ENCODE data around the gene SORBS2. TPM values are rescaled to one million over a fixed set of nuclear protein-coding genes. Genes with fewer than 3 reads are reported as not detected.

The SORBS2 gene
- total RNA-seq, 1 experiment from 2014 or later: not detected

- Histone ChIP-seq H3K36me3 (ENCODE audit: insufficient read depth, low read length) (no peaks in the 10 kb centered on the region), H3K4me1 (ENCODE audit: low read length) (no peaks in the 10 kb centered on the region), H3K79me2 (ENCODE audit: low read length) (no peaks in the 10 kb centered on the region), H3K27ac (ENCODE audit: low read length) (no peak overlapping the region), H3K9me3 (ENCODE audit: low read length) (no peaks in the 10 kb centered on the region), H3K4me2 (ENCODE audit: low read depth, low read length, poor library complexity, severe bottlenecking) (no peak overlapping the region), H3K9ac (ENCODE audit: low read length) (no peak overlapping the region), H3K9me2 (replicated peaks; ENCODE audit: insufficient read depth, low read length) (no peaks in the 10 kb centered on the region), H4K20me1 (ENCODE audit: insufficient read depth, low read depth, low read length) (no peaks in the 10 kb centered on the region), H3K27me3 (ENCODE audit: low read length) (no peaks in the 10 kb centered on the region), H2AFZ (ENCODE audit: low read length) (no peak overlapping the region), H3K4me3 (ENCODE audit: low read length) (no peak overlapping the region)
- DNase-seq: no peak
Measured at GRCh38 chr4:185771711-185772390, 40.1 kb downstream of the SORBS2 start.

DNA sequence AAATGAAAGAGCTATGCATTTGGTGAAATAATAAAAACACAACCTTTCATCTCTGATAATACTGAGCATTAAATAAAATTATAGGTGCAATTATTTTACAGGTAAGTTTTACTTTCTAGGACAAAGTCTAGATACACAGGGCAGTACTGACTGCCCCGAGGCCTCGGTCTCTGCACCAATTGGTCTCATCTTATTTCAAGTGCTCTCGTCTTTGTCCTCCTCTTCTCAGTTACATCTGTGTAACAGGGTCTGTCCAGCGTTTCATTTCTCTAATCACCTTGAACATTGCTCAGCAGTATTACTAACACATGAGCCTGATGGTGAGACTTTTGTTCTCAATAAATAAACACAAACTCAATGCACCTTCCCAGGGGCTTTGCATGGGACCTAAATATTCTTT, 44.5 kb downstream of the SORBS2 start:
- H3K27ac ChIP-seq (ENCODE audit: low read length): no peak overlapping the region
- no peak overlapping the region for H3K9ac ChIP-seq (ENCODE audit: low read length)
- no peaks in the 10 kb centered on the region for H3K9me2 ChIP-seq (replicated peaks; ENCODE audit: insufficient read depth, low read length)
- no peaks in the 10 kb centered on the region for H3K9me3 ChIP-seq (ENCODE audit: low read length)
- H3K27me3 ChIP-seq (ENCODE audit: low read length): no peaks in the 10 kb centered on the region
- no peaks in the 10 kb centered on the region for H3K79me2 ChIP-seq (ENCODE audit: low read length)
- H3K4me2 ChIP-seq (ENCODE audit: low read depth, low read length, poor library complexity, severe bottlenecking): no peak overlapping the region
- no peak for DNase-seq
- no peaks in the 10 kb centered on the region for H3K4me1 ChIP-seq (ENCODE audit: low read length)
- H3K4me3 ChIP-seq (ENCODE audit: low read length): no peak overlapping the region
- H3K36me3 ChIP-seq (ENCODE audit: insufficient read depth, low read length): no peaks in the 10 kb centered on the region
- no peaks in the 10 kb centered on the region for H4K20me1 ChIP-seq (ENCODE audit: insufficient read depth, low read depth, low read length)
- no peak overlapping the region for H2AFZ ChIP-seq (ENCODE audit: low read length)

DNA sequence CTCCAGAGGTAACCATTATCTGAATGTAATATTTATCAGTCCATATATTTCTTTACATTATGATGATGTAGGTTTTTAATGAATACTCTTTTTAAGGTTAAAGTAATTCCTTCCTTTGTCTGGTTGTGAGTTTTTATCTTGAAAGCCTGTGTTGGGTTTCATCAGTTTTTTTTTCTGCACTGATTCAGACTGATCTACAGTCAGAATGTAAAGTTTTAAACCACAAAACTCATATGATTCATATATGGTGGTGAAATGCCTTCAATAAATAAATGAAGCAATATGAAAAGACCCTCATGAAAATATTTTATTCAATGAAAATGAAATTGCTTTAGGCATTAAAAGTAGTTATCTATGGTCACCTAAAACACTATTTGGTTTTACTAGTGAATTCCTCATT, 47.1 kb downstream of the SORBS2 start:
- Histone ChIP-seq H3K27ac (ENCODE audit: low read length) (no peak overlapping the region), H3K79me2 (ENCODE audit: low read length) (no peaks in the 10 kb centered on the region), H3K4me2 (ENCODE audit: low read depth, low read length, poor library complexity, severe bottlenecking) (no peak overlapping the region), H3K4me1 (ENCODE audit: low read length) (no peaks in the 10 kb centered on the region), H3K9me2 (replicated peaks; ENCODE audit: insufficient read depth, low read length) (no peaks in the 10 kb centered on the region), H4K20me1 (ENCODE audit: insufficient read depth, low read depth, low read length) (no peaks in the 10 kb centered on the region), H3K9ac (ENCODE audit: low read length) (no peak overlapping the region), H3K36me3 (ENCODE audit: insufficient read depth, low read length) (no peaks in the 10 kb centered on the region), H3K9me3 (ENCODE audit: low read length) (no peaks in the 10 kb centered on the region), H2AFZ (ENCODE audit: low read length) (no peak overlapping the region), H3K4me3 (ENCODE audit: low read length) (no peak overlapping the region), H3K27me3 (ENCODE audit: low read length) (no peaks in the 10 kb centered on the region)
- DNase-seq: no peak

DNA sequence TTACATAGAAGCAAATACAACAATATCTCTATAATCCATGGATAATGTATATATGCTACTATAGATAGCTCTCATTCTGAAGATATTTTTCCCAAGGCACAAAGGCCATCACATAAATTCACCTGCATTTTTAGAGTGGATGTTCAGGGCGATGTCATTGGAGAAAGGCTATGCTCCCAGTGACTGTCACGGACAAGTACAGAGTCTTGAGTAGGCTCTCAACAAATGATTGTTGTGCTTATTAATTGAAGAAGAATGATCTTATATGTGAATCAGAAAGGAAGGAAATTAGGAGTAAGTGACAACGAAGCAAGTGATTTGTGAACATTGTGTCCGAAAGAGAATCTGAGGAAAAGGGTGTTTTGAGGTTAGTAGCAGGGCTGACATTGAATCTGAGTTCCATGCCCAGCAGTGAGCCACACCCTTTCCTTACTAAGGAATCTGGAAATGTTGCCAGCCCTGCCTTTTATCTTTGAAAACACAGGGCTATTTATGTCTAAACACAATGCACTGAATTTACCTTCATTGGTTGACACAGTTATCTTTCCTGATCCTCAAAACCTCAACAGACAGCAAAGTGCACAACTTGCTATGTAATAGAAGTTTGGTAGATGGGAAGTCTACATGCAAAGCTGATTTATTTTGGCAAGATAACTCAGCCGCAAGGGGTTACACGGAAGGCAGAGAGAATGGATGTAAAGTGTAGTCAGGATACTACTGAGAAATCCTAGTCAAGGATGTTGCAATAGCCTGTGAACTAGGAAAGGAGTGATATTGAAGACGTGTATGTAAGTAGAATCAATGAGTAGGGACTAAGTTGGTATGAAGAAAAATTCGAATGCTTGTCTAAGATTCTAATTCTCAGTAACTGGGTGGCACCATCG, 50.4 kb downstream of the SORBS2 start:
- H3K4me3 ChIP-seq (ENCODE audit: low read length): no peak overlapping the region
- H3K9me3 ChIP-seq (ENCODE audit: low read length): no peaks in the 10 kb centered on the region
- H3K27me3 ChIP-seq (ENCODE audit: low read length): no peaks in the 10 kb centered on the region
- H2AFZ ChIP-seq (ENCODE audit: low read length): no peak overlapping the region
- no peaks in the 10 kb centered on the region for H3K4me1 ChIP-seq (ENCODE audit: low read length)
- H4K20me1 ChIP-seq (ENCODE audit: insufficient read depth, low read depth, low read length): no peaks in the 10 kb centered on the region
- no peak for DNase-seq
- no peak overlapping the region for H3K4me2 ChIP-seq (ENCODE audit: low read depth, low read length, poor library complexity, severe bottlenecking)
- H3K9ac ChIP-seq (ENCODE audit: low read length): no peak overlapping the region
- no peaks in the 10 kb centered on the region for H3K36me3 ChIP-seq (ENCODE audit: insufficient read depth, low read length)
- H3K9me2 ChIP-seq (replicated peaks; ENCODE audit: insufficient read depth, low read length): no peaks in the 10 kb centered on the region
- H3K27ac ChIP-seq (ENCODE audit: low read length): no peak overlapping the region
- no peaks in the 10 kb centered on the region for H3K79me2 ChIP-seq (ENCODE audit: low read length)

GRCh38 chr4:185758807-185759206, 53.2 kb downstream of the SORBS2 start:
- H3K4me3 ChIP-seq (ENCODE audit: low read length): no peak overlapping the region
- no peaks in the 10 kb centered on the region for H4K20me1 ChIP-seq (ENCODE audit: insufficient read depth, low read depth, low read length)
- H3K9me3 ChIP-seq (ENCODE audit: low read length): no peaks in the 10 kb centered on the region
- H3K4me2 ChIP-seq (ENCODE audit: low read depth, low read length, poor library complexity, severe bottlenecking): no peak overlapping the region
- no peak for DNase-seq
- no peaks in the 10 kb centered on the region for H3K36me3 ChIP-seq (ENCODE audit: insufficient read depth, low read length)
- no peak overlapping the region for H3K27ac ChIP-seq (ENCODE audit: low read length)
- H2AFZ ChIP-seq (ENCODE audit: low read length): no peak overlapping the region
- H3K9me2 ChIP-seq (replicated peaks; ENCODE audit: insufficient read depth, low read length): no peaks in the 10 kb centered on the region
- H3K9ac ChIP-seq (ENCODE audit: low read length): no peak overlapping the region
- no peaks in the 10 kb centered on the region for H3K79me2 ChIP-seq (ENCODE audit: low read length)
- H3K4me1 ChIP-seq (ENCODE audit: low read length): no peaks in the 10 kb centered on the region
- no peaks in the 10 kb centered on the region for H3K27me3 ChIP-seq (ENCODE audit: low read length)

DNA sequence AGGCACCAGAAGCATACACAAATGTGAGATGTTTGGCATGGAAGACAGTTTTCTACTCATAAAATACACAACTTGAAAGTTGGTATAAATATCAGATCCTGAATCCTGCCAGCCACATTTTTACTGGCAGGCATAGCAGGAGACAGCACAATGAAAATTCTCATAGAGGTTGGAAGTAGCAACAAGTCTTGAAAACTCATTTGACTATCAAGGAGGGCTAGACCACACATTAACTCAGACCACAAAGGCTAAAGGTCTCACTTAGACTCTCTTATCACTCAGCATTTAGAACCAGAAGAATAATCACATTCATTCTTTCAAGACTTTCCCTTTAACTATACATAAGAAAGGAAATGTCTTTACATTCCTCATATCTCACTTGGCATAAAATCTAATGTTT, 56.5 kb downstream of the SORBS2 start:
- H4K20me1 ChIP-seq (ENCODE audit: insufficient read depth, low read depth, low read length): no peaks in the 10 kb centered on the region
- no peak overlapping the region for H2AFZ ChIP-seq (ENCODE audit: low read length)
- no peak overlapping the region for H3K4me3 ChIP-seq (ENCODE audit: low read length)
- H3K9me3 ChIP-seq (ENCODE audit: low read length): no peaks in the 10 kb centered on the region
- no peak overlapping the region for H3K4me2 ChIP-seq (ENCODE audit: low read depth, low read length, poor library complexity, severe bottlenecking)
- H3K9ac ChIP-seq (ENCODE audit: low read length): no peak overlapping the region
- no peaks in the 10 kb centered on the region for H3K36me3 ChIP-seq (ENCODE audit: insufficient read depth, low read length)
- H3K79me2 ChIP-seq (ENCODE audit: low read length): no peaks in the 10 kb centered on the region
- no peaks in the 10 kb centered on the region for H3K4me1 ChIP-seq (ENCODE audit: low read length)
- no peaks in the 10 kb centered on the region for H3K9me2 ChIP-seq (replicated peaks; ENCODE audit: insufficient read depth, low read length)
- no peak for DNase-seq
- H3K27ac ChIP-seq (ENCODE audit: low read length): no peak overlapping the region
- no peaks in the 10 kb centered on the region for H3K27me3 ChIP-seq (ENCODE audit: low read length)

- Histone ChIP-seq H3K4me3 (ENCODE audit: low read length) (no peak overlapping the region), H4K20me1 (ENCODE audit: insufficient read depth, low read depth, low read length) (no peaks in the 10 kb centered on the region), H3K27ac (ENCODE audit: low read length) (no peak overlapping the region), H3K4me2 (ENCODE audit: low read depth, low read length, poor library complexity, severe bottlenecking) (no peak overlapping the region), H3K9me2 (replicated peaks; ENCODE audit: insufficient read depth, low read length) (no peaks in the 10 kb centered on the region), H3K9ac (ENCODE audit: low read length) (no peak overlapping the region), H3K79me2 (ENCODE audit: low read length) (no peaks in the 10 kb centered on the region), H3K9me3 (ENCODE audit: low read length) (no peaks in the 10 kb centered on the region), H2AFZ (ENCODE audit: low read length) (no peak overlapping the region), H3K27me3 (ENCODE audit: low read length) (no peaks in the 10 kb centered on the region), H3K36me3 (ENCODE audit: insufficient read depth, low read length) (no peaks in the 10 kb centered on the region), H3K4me1 (ENCODE audit: low read length) (no peaks in the 10 kb centered on the region)
- DNase-seq: no peak
Measured at GRCh38 chr4:185754961-185755360, 57.0 kb downstream of the SORBS2 start.

DNA sequence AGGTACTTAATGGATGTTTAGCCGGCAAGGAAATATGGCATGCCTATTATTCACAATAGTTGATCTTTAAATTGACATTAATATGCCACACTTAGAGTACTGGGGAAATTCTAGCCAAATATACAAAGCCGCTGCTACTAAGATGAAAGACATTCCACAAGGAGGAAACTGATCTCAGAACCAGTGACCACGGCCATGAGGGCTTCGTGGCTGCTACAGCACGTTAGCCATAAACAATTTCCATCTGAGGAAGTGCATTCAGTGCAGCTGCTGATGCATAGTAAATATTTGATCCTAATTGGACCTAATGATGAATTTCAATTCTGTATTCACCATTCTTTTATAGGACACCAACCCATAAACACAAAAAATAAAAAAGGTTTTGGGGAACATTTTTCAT, 59.1 kb downstream of the SORBS2 start:
- H3K9me3 ChIP-seq (ENCODE audit: low read length): no peaks in the 10 kb centered on the region
- no peak for DNase-seq

More for the DNA sequence above, 59.1 kb downstream of the SORBS2 start:
- Histone ChIP-seq H3K4me1 (ENCODE audit: low read length) (no peaks in the 10 kb centered on the region), H3K9ac (ENCODE audit: low read length) (no peak overlapping the region), H3K4me3 (ENCODE audit: low read length) (no peak overlapping the region), H3K79me2 (ENCODE audit: low read length) (no peaks in the 10 kb centered on the region), H3K27ac (ENCODE audit: low read length) (no peak overlapping the region), H3K4me2 (ENCODE audit: low read depth, low read length, poor library complexity, severe bottlenecking) (no peak overlapping the region), H4K20me1 (ENCODE audit: insufficient read depth, low read depth, low read length) (no peaks in the 10 kb centered on the region), H3K27me3 (ENCODE audit: low read length) (no peaks in the 10 kb centered on the region), H3K9me2 (replicated peaks; ENCODE audit: insufficient read depth, low read length) (no peaks in the 10 kb centered on the region), H3K36me3 (ENCODE audit: insufficient read depth, low read length) (no peaks in the 10 kb centered on the region), H2AFZ (ENCODE audit: low read length) (no peak overlapping the region)
